Adipocyte (in vitro differentiated cells): ENCODE results near the gene DENND4A.
A peak's percentile ranks its signal among the peaks of the same experiment; 100 is the strongest.
"Not testable (repeated sequence)": the region's sequence is repeated elsewhere in the genome, so short reads cannot be mapped to it uniquely, and the experiment has no call there.

Source experiments
- DNase-seq: peaks from one replicate; pipeline ENCODE4 v3.0.0-alpha.2; 2015; ENCODE audit warnings: low read depth
- H3K27me3 ChIP-seq: replicated peaks from 2 replicates; pipeline ENCODE4 v1.7.0; 2013; ENCODE audit warnings: mild to moderate bottlenecking, low read length, moderate library complexity; ENCODE audit not compliant: control insufficient read depth, insufficient read depth
- H3K36me3 ChIP-seq: 2 replicates; pipeline ENCODE4 v1.7.0; 2013; ENCODE audit warnings: low read length, mild to moderate bottlenecking, moderate library complexity; ENCODE audit not compliant: control insufficient read depth, insufficient read depth, severe bottlenecking
- H3K4me1 ChIP-seq: 2 replicates; pipeline ENCODE4 v1.7.0; 2013; ENCODE audit warnings: mild to moderate bottlenecking, low read length, moderate library complexity; ENCODE audit not compliant: control insufficient read depth, insufficient read depth
- H3K4me3 ChIP-seq: 2 replicates; pipeline ENCODE4 v1.7.0; 2013; ENCODE audit warnings: mild to moderate bottlenecking, low read length, moderate library complexity
- H3K9ac ChIP-seq: 2 replicates; pipeline ENCODE4 v1.7.0; 2013; ENCODE audit warnings: mild to moderate bottlenecking, low read length, moderate library complexity
- H3K9me3 ChIP-seq: 2 replicates; pipeline ENCODE4 v1.7.0; 2013; ENCODE audit warnings: mild to moderate bottlenecking, low read length, moderate library complexity; ENCODE audit not compliant: control insufficient read depth

DENND4A gene

GRCh38 chr15:65621638-65622037 is 170.5 kb downstream of the DENND4A start, which contains the start of gene SLC24A1:
Gene SLC24A1 (plus strand): TSS chr15:65621938. CDS start chr15:65624081, 2,143 bp downstream.
- H3K4me3 ChIP-seq = no peak within 1 kb of the TSS
- DNase-seq = no peak

GRCh38 chr15:65620833-65621232 is 171.3 kb downstream of the DENND4A start:
- Histone ChIP-seq H3K9ac (no peak overlapping the region), H3K4me1 (no peaks in the 10 kb centered on the region), H3K27me3 (no peaks in the 10 kb centered on the region), H3K4me3 (no peak overlapping the region), H3K9me3 (no peaks in the 10 kb centered on the region), H3K36me3 (peaks cover 17% of the 10 kb centered on the region)
- no peak for DNase-seq

More at GRCh38 chr15:65621638-65622037, 170.5 kb downstream of the DENND4A start, which contains the start of gene SLC24A1:
- Histone ChIP-seq H3K27me3 (no peaks in the 10 kb centered on the region), H3K4me1 (no peaks in the 10 kb centered on the region), H3K36me3 (peaks cover 23% of the 10 kb centered on the region), H3K9me3 (no peaks in the 10 kb centered on the region), H3K9ac (no peak within 1 kb of the TSS)

GRCh38 chr15:65619626-65620290 is 172.3 kb downstream of the DENND4A start:
- Histone ChIP-seq H3K9me3 (no peaks in the 10 kb centered on the region), H3K36me3 (peaks cover 6% of the 10 kb centered on the region), H3K9ac (no peak overlapping the region), H3K4me1 (no peaks in the 10 kb centered on the region), H3K27me3 (no peaks in the 10 kb centered on the region), H3K4me3 (no peak overlapping the region)
- DNase-seq = no peak

- H3K4me3 ChIP-seq = no peak overlapping the region
- no peaks in the 10 kb centered on the region for H3K36me3 ChIP-seq
- H3K27me3 ChIP-seq = no peaks in the 10 kb centered on the region
- no peaks in the 10 kb centered on the region for H3K9me3 ChIP-seq
- no peak for DNase-seq
- H3K9ac ChIP-seq = no peak overlapping the region
- no peaks in the 10 kb centered on the region for H3K4me1 ChIP-seq
Measured at GRCh38 chr15:65618560-65619109, 173.5 kb downstream of the DENND4A start.

- H3K27me3 ChIP-seq, H3K9me3 ChIP-seq, H3K9ac ChIP-seq, H3K36me3 ChIP-seq, H3K4me3 ChIP-seq, DNase-seq: not testable (repeated sequence)
- peaks cover 18% of the 10 kb centered on the region for H3K4me1 ChIP-seq
Measured at GRCh38 chr15:65615887-65616286, 176.2 kb downstream of the DENND4A start.

GRCh38 chr15:65612949-65613744 is 178.9 kb downstream of the DENND4A start:
- Histone ChIP-seq H3K4me1 (peaks cover 26% of the 10 kb centered on the region), H3K9ac (no peak overlapping the region), H3K36me3 (no peaks in the 10 kb centered on the region), H3K4me3 (no peak overlapping the region), H3K27me3 (no peaks in the 10 kb centered on the region), H3K9me3 (no peaks in the 10 kb centered on the region)
- no peak for DNase-seq

- Histone ChIP-seq H3K9me3 (no peaks in the 10 kb centered on the region), H3K36me3 (no peaks in the 10 kb centered on the region), H3K4me1 (peaks cover 26% of the 10 kb centered on the region), H3K4me3 (peak overlapping the region; percentile 99), H3K27me3 (no peaks in the 10 kb centered on the region), H3K9ac (peak overlapping the region; percentile 96)
- no peak for DNase-seq
Measured at GRCh38 chr15:65612616-65612946, 179.5 kb downstream of the DENND4A start.

GRCh38 chr15:65611888-65612615 is 180.0 kb downstream of the DENND4A start:
- Histone ChIP-seq H3K9me3 (no peaks in the 10 kb centered on the region), H3K4me3 (peak overlapping the region; percentile 99), H3K36me3 (peaks cover 2% of the 10 kb centered on the region), H3K4me1 (peaks cover 26% of the 10 kb centered on the region), H3K9ac (peak overlapping the region; percentile 96), H3K27me3 (no peaks in the 10 kb centered on the region)
- peak; percentile 8 for DNase-seq

GRCh38 chr15:65610871-65611718 is 181.0 kb downstream of the DENND4A start, which contains the start of gene INTS14:
Gene INTS14 (minus strand): TSS chr15:65611131. CDS start chr15:65607380, 3,751 bp downstream.
- H3K4me3 ChIP-seq = peak within 1 kb of the TSS; percentile 99
- peak within 1 kb of the TSS; percentile 96 for H3K9ac ChIP-seq
- H3K36me3 ChIP-seq = peaks cover 3% of the 10 kb centered on the region
- peaks cover 26% of the 10 kb centered on the region for H3K4me1 ChIP-seq
- H3K9me3 ChIP-seq = no peaks in the 10 kb centered on the region
- peak; percentile 99 for DNase-seq
- no peaks in the 10 kb centered on the region for H3K27me3 ChIP-seq
